HepG2 (cell line): ENCODE measurements around the gene NSMCE1. TPM values are rescaled to one million over a fixed set of nuclear protein-coding genes. Genes with fewer than 3 reads are reported as not detected.

Experiments used
- ATAC-seq: fragments of 200-7000 bp; cut with Tn5 transposase; 3 replicates; pipeline ENCODE4 v1.9.1; 2020; ENCODE audit warnings: mild to moderate bottlenecking, moderate library complexity
- BruUV-seq: library from RNA; stranded (reverse); fragments of 400-500 nt; replicated peaks from 2 replicates; lab custom pipeline; 2021; lab: Mats Ljungman, UMichigan
- CTCF ChIA-PET: fragments of 300-600 bp; formaldehyde crosslinking; extraction: SDS; loops from one replicate; lab custom pipeline; 2021; ENCODE audit warnings: low total read pairs, inconsistent platforms, low intra/inter-chr PET ratio; lab: Yijun Ruan, JAX
- POLR2A ChIA-PET: fragments of 350-600 bp; sonication (Branson Sonifier 250); formaldehyde crosslinking; loops from one replicate; lab custom pipeline; 2020; ENCODE audit warnings: antibody characterized with exemption, inconsistent platforms; lab: Yijun Ruan, JAX
- DNase-seq: peaks from one replicate; pipeline ENCODE4 v3.0.0-alpha.2; 2015; ENCODE audit warnings: low spot score
- FAIRE-seq: peaks from 3 replicates; lab custom pipeline; 2011; peaks lifted over from hg19 to GRCh38; lab: Jason Lieb, UNC
- H2AFZ ChIP-seq: one replicate; pipeline ENCODE4 v1.6.1; 2011; ENCODE audit warnings: low read length, inconsistent platforms
- H3K27ac ChIP-seq: fragments of 300-600 bp; 3 replicates; pipeline ENCODE4 v1.8.0; 2011; ENCODE audit warnings: mixed run types, mild to moderate bottlenecking, mixed read lengths, low read length, inconsistent platforms; ENCODE audit not compliant: insufficient read depth; ENCODE audit errors: extremely low read length
- H3K27me3 ChIP-seq, 2 experiments: fragments of 200-600 bp in 1 of 2; 2 replicates in 1 of 2; 3 replicates in 1 of 2; pipeline versions ENCODE4 v1.6.0 to v1.8.0; 2011; ENCODE audit warnings: low read length in 2 of 2, mild to moderate bottlenecking in 2 of 2, moderate library complexity in 2 of 2, inconsistent platforms in 1 of 2; ENCODE audit not compliant: insufficient read depth in 2 of 2, control insufficient read depth in 1 of 2
- H3K36me3 ChIP-seq, 2 experiments: fragments of 200-600 bp in 1 of 2; replicated peaks in 1 of 2; 2 replicates in 1 of 2; 3 replicates in 1 of 2; pipeline versions ENCODE4 v1.5.1 to v1.8.0; 2011; ENCODE audit warnings: low read length in 2 of 2, inconsistent platforms in 1 of 2; ENCODE audit not compliant: insufficient read depth in 2 of 2, control insufficient read depth in 1 of 2
- H3K4me1 ChIP-seq: 2 replicates; pipeline ENCODE4 v1.5.1; 2012; ENCODE audit warnings: low read length, inconsistent platforms; ENCODE audit not compliant: insufficient read depth
- H3K4me2 ChIP-seq: 2 replicates; pipeline ENCODE4 v1.6.0; 2011; ENCODE audit warnings: low read depth, low read length, inconsistent platforms
- H3K4me3 ChIP-seq, 3 experiments: fragments of 200-600 bp in 1 of 3; sonication (generic), shearing (Covaris generic) in 1 of 3; replicated peaks in 1 of 3; 2 replicates each; pipeline ENCODE4 v1.5.1; 2011 to 2016; ENCODE audit warnings: low read length in 3 of 3, inconsistent platforms in 2 of 3, low read depth in 2 of 3, mild to moderate bottlenecking in 2 of 3, control low read depth in 1 of 3, mixed read lengths in 1 of 3; ENCODE audit not compliant: insufficient read depth in 1 of 3
- H3K79me2 ChIP-seq: one replicate; pipeline ENCODE4 v1.6.1; 2011; ENCODE audit warnings: low read length, inconsistent platforms; ENCODE audit not compliant: insufficient read depth
- H3K9ac ChIP-seq: 2 replicates; pipeline ENCODE4 v1.6.0; 2011; ENCODE audit warnings: mild to moderate bottlenecking, low read depth, low read length, inconsistent platforms; ENCODE audit not compliant: insufficient read depth
- H3K9me3 ChIP-seq: 2 replicates; pipeline ENCODE4 v1.5.1; 2012; ENCODE audit warnings: mild to moderate bottlenecking, low read length
- H4K20me1 ChIP-seq: 2 replicates; pipeline ENCODE4 v1.6.0; 2011; ENCODE audit warnings: inconsistent platforms, mild to moderate bottlenecking, low read length, moderate library complexity; ENCODE audit not compliant: insufficient read depth
- WGBS: methylation state at CpG from one replicate; pipeline ENCODE4 v1.1.6; 2017; ENCODE audit warnings: low lambda C conversion rate; 5-methylcytosine and 5-hydroxymethylcytosine counted together
- in situ Hi-C: cut with HindIII; loops from 2 replicates; pipeline ENCODE4 v1.10.0; 2017; ENCODE audit warnings: low pct_unique_long_range_greater_than_20kb; ENCODE audit not compliant: extremely low pct_ligation_motif_present
- intact Hi-C: fragments of 100-400 bp; cut with micrococcal nuclease; formaldehyde crosslinking; loops from one replicate; pipeline ENCODE4 v1.10.0; 2022; ENCODE audit not compliant: unreplicated experiment
- polyA plus RNA-seq, 8 experiments: library from polyadenylated mRNA; depleted of rRNA in 3 of 8; stranded (reverse) in 7 of 8; unstranded in 1 of 8; fragments of >200 nt; fragmentation: Illumina TruSeq in 4 of 8; extraction: Trizol in 4 of 8; gene quantifications; 2 replicates each; pipeline versions ENCODE4 v1.2.1 to v1.2.3, GENCODE V29; 2011 to 2016; ENCODE audit warnings: low read depth in 4 of 8, missing spikeins in 1 of 8, mixed read lengths in 1 of 8; ENCODE audit not compliant: insufficient read depth in 1 of 8
- total RNA-seq, 5 experiments: library from RNA; depleted of rRNA; stranded (reverse); fragments of >200 nt; fragmentation: Illumina TruSeq; extraction: Trizol; gene quantifications; 2 replicates each; pipeline ENCODE4 v1.2.3, GENCODE V29; 2016; ENCODE audit warnings: low read depth in 1 of 5
- TF ChIP-seq, protein P1 (sequence below): sonication (generic); formaldehyde crosslinking; IDR thresholded peaks from 2 replicates; pipeline ENCODE4 v1.4.0; 2020; ENCODE audit warnings: mild to moderate bottlenecking, missing genetic modification reagents
- TF ChIP-seq, protein P2 (sequence below): sonication (generic); formaldehyde crosslinking; IDR thresholded peaks from 2 replicates; pipeline ENCODE4 v1.5.0; 2020; ENCODE audit warnings: mild to moderate bottlenecking, missing genetic modification reagents

The NSMCE1 gene
- total and polyA plus RNA-seq, 2 of the 13 experiments (the other 11 are each of a cell fraction or from before 2014, with no cell fraction given), result 42.7 to 52.9 TPM

DNA sequence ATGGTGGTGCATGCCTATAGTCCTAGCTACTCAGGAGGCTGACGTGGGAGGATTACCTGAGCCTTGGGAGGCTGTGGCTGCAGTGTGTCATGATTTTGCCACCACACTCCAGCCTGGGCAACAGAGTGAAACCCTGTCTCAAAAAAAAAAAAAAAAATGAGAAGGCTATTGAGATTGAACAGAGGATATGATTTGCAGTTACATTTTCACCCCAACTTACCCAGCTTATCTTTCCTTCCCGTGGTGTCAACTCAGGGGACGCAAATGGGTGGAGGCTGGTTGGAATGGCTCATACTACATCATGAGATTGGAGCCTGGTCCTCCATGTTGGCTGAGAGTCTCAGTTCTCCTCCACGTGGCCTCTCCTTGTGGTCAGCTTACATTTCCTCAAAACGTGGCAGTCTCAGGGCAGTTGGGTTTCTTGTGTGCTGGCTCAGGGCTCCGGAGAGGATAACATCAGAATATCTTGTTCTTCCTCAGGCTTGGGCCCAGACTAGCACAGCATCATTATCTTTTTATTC lies 17.2 kb upstream of the NSMCE1 start:
- no peak overlapping the region for H3K4me3 ChIP-seq
- TF ChIP-seq, protein P1, sequence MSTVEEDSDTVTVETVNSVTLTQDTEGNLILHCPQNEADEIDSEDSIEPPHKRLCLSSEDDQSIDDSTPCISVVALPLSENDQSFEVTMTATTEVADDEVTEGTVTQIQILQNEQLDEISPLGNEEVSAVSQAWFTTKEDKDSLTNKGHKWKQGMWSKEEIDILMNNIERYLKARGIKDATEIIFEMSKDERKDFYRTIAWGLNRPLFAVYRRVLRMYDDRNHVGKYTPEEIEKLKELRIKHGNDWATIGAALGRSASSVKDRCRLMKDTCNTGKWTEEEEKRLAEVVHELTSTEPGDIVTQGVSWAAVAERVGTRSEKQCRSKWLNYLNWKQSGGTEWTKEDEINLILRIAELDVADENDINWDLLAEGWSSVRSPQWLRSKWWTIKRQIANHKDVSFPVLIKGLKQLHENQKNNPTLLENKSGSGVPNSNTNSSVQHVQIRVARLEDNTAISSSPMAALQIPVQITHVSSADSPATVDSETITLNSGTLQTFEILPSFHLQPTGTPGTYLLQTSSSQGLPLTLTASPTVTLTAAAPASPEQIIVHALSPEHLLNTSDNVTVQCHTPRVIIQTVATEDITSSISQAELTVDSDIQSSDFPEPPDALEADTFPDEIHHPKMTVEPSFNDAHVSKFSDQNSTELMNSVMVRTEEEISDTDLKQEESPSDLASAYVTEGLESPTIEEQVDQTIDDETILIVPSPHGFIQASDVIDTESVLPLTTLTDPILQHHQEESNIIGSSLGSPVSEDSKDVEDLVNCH (CRISPR knock-in tag), result no peak
- TF ChIP-seq, protein P2, sequence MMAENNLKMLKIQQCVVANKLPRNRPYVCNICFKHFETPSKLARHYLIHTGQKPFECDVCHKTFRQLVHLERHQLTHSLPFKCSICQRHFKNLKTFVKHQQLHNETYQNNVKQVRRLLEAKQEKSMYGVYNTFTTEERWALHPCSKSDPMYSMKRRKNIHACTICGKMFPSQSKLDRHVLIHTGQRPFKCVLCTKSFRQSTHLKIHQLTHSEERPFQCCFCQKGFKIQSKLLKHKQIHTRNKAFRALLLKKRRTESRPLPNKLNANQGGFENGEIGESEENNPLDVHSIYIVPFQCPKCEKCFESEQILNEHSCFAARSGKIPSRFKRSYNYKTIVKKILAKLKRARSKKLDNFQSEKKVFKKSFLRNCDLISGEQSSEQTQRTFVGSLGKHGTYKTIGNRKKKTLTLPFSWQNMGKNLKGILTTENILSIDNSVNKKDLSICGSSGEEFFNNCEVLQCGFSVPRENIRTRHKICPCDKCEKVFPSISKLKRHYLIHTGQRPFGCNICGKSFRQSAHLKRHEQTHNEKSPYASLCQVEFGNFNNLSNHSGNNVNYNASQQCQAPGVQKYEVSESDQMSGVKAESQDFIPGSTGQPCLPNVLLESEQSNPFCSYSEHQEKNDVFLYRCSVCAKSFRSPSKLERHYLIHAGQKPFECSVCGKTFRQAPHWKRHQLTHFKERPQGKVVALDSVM (CRISPR knock-in tag), result peak; percentile 26; the same call in 1 of the 2 replicates
- WGBS, result 73% methylated on average over 6 of the region's 6 CpGs
- CTCF ChIA-PET, result no interaction called here
- no peak overlapping the region for H3K9ac ChIP-seq
- no peaks in the 10 kb centered on the region for H3K36me3 ChIP-seq
- no TSS peak for BruUV-seq
- no peak for DNase-seq
- peaks cover 51% of the 10 kb centered on the region for H3K4me1 ChIP-seq
- in situ Hi-C loops, result no loop called here
- POLR2A ChIA-PET, result interaction anchor here (1.0 to 3.8 kb wide), 5 partner anchors 11 to 82 kb away, joined by 3 to 17 read pairs (median 7); partner anchors contain the start of genes KDM8 and NSMCE1
- H3K27me3 ChIP-seq, result no peaks in the 10 kb centered on the region
- ATAC-seq, result no peak
- no peak overlapping the region for H2AFZ ChIP-seq
- H4K20me1 ChIP-seq, result no peaks in the 10 kb centered on the region
- no peak overlapping the region for H3K27ac ChIP-seq
- no peaks in the 10 kb centered on the region for H3K79me2 ChIP-seq
- H3K9me3 ChIP-seq, result no peaks in the 10 kb centered on the region
- H3K4me2 ChIP-seq, result no peak overlapping the region
- FAIRE-seq, result no peak
- intact Hi-C loops, result no loop called here
